Measurements from ENCODE around the gene KCNIP3.
A peak's percentile ranks its signal among the peaks of the same experiment; 100 is the strongest.

DNA sequence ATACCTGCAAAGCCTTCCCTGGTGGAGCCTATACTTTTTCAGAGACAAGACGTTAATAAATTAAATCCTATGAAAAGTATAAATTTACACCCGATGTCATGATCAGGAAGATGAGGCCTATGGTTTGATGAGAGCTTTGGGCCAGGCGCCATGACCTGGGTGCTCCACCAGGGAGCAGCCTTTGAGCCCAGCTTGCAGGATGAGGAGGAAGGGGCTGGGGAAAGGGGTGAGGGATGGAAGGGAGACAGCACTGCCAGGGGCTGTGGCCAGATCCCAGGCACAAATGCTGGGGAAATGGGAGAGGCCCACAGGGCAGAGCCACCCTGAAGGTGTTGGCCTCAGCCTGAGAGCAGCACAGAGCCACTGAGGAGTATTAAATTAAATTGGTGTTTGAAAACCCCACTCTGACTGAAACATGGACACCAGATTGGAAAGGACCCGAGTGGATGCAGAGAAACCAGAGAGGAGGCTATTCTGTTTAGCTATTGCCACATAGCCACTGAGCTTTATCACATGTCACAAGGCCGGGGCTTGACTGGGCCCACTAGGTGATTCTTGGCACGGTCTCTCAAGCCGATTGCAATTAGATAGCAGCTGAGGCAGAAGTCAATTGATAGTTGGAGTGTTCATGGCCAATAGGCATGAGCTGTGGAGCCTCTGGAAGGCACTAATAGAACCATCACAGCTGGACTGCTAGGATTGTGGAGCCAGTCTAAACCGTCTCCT lies 95.7 kb downstream of the KCNIP3 start:
- TF ChIP-seq POLR2A (IDR thresholded peaks at IDR 0.05), result no peak
- TF ChIP-seq CTCF (IDR thresholded peaks at IDR 0.05), result peak in 1 of 7 experiments; percentile 16

All from body of pancreas (tissue), 4 donors.